GM19395 (cell line): ENCODE results near the gene TMEM140.
"Not testable (repeated sequence)": the region's sequence is repeated elsewhere in the genome, so short reads cannot be mapped to it uniquely, and the experiment has no call there.

Experiments
- ATAC-seq: cut with Tn5 transposase; IDR thresholded peaks from one replicate; pipeline ENCODE4 v1.9.1; 2021; ENCODE audit warnings: mild to moderate bottlenecking, moderate library complexity; ENCODE audit not compliant: unreplicated experiment

The TMEM140 gene

GRCh38 chr7:135171581-135172291, 23.9 kb downstream of the TMEM140 start:
- ATAC-seq = not testable (repeated sequence)

DNA sequence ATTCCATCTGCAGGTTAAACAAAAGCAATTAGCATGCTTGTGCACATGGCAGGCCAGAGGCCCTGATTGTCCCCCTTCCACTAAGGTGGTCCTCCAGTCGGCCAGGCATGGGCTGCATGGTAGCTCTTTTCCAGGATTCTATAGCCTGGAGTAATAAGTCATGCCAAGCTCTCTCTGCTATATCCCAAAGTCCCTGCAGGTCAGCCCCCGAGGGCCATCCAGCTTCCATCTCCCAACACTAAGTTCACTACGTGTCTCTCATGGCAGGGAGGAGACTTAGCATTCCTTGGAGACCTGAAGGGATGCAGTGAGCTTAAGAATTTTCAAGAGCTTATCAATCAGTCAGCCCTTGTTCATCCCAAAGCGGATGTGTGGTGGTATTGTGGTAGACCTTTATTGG, 26.0 kb downstream of the TMEM140 start:
- ATAC-seq = not testable (repeated sequence)

DNA sequence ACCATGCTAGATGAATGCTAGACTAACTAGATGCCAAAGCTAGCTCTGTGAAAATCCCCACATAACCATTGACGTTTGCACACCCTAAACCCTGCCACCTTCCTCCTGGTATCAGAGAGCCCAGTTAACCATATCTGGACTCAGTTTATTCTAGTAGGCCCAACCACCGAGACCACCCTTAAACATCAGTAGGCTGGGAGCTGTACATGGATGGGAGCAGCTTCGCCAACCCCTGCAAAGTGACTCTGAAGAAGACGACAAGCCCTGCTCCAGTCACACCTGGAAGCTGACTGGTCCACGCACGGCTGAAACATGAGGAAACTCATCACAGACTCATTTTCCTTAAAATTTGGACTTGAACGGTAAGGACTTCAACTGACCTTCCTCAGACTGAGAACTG, 27.1 kb downstream of the TMEM140 start:
- ATAC-seq = no peak

- ATAC-seq = no peak
Observed at GRCh38 chr7:135175931-135176330, 28.1 kb downstream of the TMEM140 start.

GRCh38 chr7:135177028-135177696, 29.3 kb downstream of the TMEM140 start:
- ATAC-seq = no peak

DNA sequence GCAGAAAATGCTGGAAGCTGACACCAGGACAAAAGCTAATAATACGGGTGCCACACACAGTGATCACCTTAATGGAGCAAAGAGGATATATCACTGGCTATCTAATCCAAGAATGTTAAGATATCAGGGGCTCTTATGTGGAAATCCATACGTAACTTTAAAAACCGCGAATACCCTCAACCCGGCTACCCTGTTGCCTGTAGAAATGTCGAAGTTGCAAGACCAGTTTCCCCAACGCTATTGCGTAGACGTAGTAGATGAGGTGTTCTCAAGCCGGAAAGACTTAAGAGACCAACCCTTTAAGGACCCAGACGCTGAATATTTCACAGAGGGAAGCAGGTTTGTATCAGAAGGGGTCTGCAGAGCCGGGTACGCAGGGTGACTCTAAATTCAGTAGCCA, 30.5 kb downstream of the TMEM140 start:
- ATAC-seq = no peak

GRCh38 chr7:135179321-135179925, 31.6 kb downstream of the TMEM140 start:
- ATAC-seq = no peak

DNA sequence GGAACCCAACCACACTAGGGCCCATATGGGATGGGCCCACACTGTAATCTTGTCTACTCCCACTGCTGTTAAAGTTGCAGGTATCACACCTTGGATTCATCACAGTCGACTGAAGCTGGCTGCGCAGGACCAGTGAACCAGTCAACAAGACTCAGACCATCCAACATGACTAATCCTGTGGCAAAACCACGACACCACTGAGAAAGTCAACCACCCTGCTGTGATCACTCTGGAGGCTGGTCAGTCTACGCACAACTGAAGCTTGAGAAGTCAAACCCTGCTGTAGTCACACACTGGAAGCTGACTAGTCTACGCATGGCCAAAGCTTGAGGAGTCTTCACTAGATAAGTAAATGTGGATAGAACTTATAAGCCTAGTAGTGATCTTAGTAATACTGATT, 32.2 kb downstream of the TMEM140 start:
- no peak for ATAC-seq

- ATAC-seq = no peak
Observed at GRCh38 chr7:135181261-135181928, 33.5 kb downstream of the TMEM140 start.

GRCh38 chr7:135181929-135182678, 34.2 kb downstream of the TMEM140 start:
- no peak for ATAC-seq

DNA sequence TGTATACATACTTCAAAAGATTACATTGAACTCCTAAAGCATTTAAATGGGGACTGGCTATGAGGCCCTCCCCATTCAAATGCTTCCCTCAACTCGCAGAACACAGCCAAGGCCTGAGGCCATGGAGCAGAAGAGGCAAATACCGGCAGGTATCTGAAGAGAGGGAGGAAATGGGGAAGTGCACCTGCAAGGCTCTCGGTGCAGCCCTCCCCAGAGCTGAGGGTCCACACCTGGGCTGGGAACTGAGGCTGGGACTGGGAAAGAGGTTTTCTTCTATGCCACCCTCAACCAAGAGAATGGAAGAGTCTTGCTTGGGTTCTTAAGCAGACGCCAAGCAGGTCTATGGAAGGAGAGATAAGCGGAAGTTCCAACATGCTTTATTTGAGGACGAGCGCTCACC, 35.6 kb downstream of the TMEM140 start:
- no peak for ATAC-seq

DNA sequence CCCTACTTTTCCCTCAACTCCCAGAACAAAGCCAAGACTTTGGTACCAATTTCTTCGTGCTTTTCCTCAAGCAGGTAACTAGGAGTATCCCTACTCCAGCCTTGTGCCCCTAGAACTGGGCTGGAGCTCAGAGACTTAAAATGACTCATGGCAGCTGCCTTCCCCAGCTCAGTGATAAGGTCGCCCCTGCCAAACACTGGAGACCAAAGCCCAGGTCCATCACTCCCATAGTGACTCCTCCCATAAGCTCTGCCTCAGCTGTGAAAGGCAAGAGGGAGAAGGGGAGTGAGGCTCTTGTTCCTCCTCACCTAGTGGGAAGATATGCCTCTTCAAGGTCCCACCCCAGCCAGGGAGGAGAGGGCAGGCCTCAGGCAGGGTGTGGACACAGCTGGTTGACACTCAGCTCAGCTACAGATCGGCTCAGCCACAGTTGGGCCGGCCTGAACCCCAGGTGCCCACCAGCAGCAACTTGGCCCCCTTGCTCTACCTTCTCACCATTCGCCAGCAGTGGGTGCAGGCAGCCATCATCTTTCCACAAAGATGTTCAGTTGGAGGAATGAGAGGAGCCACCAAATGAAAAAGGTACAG, 36.5 kb downstream of the TMEM140 start:
- ATAC-seq = no peak

DNA sequence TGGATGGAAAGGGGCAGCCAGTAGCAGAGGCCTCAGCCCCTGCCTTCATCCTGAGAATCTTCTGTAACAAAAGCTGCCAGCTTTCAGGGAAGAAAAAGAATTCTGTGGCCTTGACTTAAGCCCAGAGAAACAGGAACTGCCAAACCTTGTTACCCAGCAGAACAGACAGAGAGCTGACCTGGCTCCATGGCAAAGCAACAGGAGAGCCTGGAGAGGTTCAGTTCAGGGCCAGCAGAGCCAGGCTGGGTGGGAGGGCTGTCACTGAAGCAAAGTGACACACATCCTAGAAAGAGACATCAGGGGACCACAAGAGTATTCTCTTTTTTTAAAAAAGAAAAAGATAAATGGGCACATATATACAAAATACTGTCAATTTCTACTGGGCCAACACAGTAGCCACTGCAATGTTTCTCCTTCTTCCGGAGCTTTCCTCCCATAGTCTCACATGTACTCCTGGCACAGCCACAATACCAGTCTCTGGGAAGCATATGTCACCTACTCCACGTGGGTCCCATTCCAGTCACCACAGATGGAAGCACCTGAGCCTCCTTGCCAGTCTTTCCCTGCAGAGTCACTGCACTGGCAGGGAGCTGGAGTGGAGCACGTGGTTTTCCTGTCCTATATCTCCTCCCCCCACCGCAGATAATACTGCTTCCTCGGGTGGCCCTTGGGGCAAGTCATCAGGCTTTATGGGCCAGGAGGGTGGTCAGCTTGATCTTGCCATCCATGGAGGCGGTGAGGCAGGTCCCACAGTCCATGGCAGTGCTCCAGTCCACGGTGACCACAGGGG, 37.8 kb downstream of the TMEM140 start:
- ATAC-seq = no peak

GRCh38 chr7:135186261-135186540, 38.3 kb downstream of the TMEM140 start:
- peak; percentile 4 for ATAC-seq

GRCh38 chr7:135186841-135187253, 39.0 kb downstream of the TMEM140 start:
- ATAC-seq = peak; percentile 71

- ATAC-seq = no peak
Observed at GRCh38 chr7:135188298-135188984, 40.6 kb downstream of the TMEM140 start.

- no peak for ATAC-seq
Observed at GRCh38 chr7:135189221-135189662, 41.4 kb downstream of the TMEM140 start.

DNA sequence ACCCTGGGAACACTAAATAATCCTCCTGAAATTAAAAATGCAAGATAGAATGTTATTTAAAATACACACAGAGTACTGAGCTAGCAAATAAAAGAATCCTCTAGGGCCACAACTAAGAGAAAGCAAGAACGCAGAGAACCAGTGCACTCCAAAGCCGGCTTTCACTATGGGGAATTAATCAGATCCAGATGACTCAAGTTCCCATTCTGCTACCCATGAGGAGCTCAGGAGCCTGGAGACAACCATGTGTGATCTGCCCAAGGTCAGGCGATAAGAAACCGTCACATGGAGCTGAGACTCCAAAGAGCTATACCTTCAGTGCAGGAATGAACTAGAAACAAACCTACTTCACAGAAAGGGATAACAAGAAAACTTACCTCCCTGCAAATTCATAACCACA, 42.1 kb downstream of the TMEM140 start:
- ATAC-seq = no peak

- ATAC-seq = no peak
Observed at GRCh38 chr7:135190703-135191102, 42.8 kb downstream of the TMEM140 start.
